Body of pancreas (tissue), 4 donors: ENCODE results near the gene NPHP4. TPM values are rescaled to one million over a fixed set of nuclear protein-coding genes. Genes with fewer than 3 reads are reported as not detected.

ENCODE experiments used
- ATAC-seq: fragments of 150-250 bp; one replicate; pipeline ENCODE4 v1.9.1; 2016
- DNase-seq, 4 donors: peaks; one replicate each; pipeline ENCODE4 v3.0.0-alpha.2; 2019
- H3K27ac ChIP-seq, 4 donors: fragments of 200-600 bp; sonication (generic); 1 replicate in 3 of 4; 2 replicates in 1 of 4; pipeline versions ENCODE4 v1.5.1 to v1.6.1; 2016 to 2019; ENCODE audit warnings: mild to moderate bottlenecking in 1 of 4, mixed read lengths in 1 of 4, moderate library complexity in 1 of 4
- H3K27me3 ChIP-seq, 2 donors: fragments of 200-600 bp; sonication (generic); one replicate each; pipeline ENCODE4 v1.6.0; 2016; ENCODE audit warnings: mild to moderate bottlenecking in 1 of 2
- H3K36me3 ChIP-seq, 2 donors: fragments of 200-600 bp; sonication (generic); replicated peaks in 1 of 2; 2 replicates each; pipeline ENCODE4 v1.5.1; 2016; ENCODE audit warnings: low read depth in 2 of 2; ENCODE audit not compliant: insufficient read depth in 1 of 2
- H3K4me1 ChIP-seq: fragments of 200-600 bp; sonication (generic); one replicate; pipeline ENCODE4 v1.6.0; 2016
- H3K4me3 ChIP-seq, 2 donors: fragments of 200-600 bp; sonication (generic); 1 replicate in 1 of 2; 2 replicates in 1 of 2; pipeline ENCODE4 v1.5.1; 2016 to 2019
- H3K9me3 ChIP-seq, 3 donors: fragments of 200-600 bp; sonication (generic); 1 replicate in 2 of 3; 2 replicates in 1 of 3; pipeline ENCODE4 v1.5.1; 2016
- POLR2A ChIP-seq, 3 donors: fragments of 450-650 bp; IDR thresholded peaks; one replicate each; pipeline ENCODE4 v1.6.1; 2016; ENCODE audit warnings: antibody characterized with exemption in 3 of 3, mild to moderate bottlenecking in 2 of 3
- WGBS, 2 donors: methylation state at CpG; one replicate each; pipeline ENCODE4 v1.1.5; 2017; 5-methylcytosine and 5-hydroxymethylcytosine counted together
- intact Hi-C: fragments of 100-400 bp; cut with DNase I; formaldehyde crosslinking; loops from one replicate; pipeline ENCODE4 v1.15.1; 2023
- total RNA-seq, 2 donors: library from RNA; depleted of rRNA; stranded (reverse); fragments of >200 nt; gene quantifications; one replicate each; pipeline ENCODE4 v1.1.0, GENCODE V29; 2016
- TF ChIP-seq, protein P1 (sequence below), 7 experiments: fragments of 450-650 bp in 4 of 7; fragments of 200-600 bp in 3 of 7; sonication (generic) in 3 of 7; IDR thresholded peaks; one replicate each; pipeline ENCODE4 v1.5.1; 2016 to 2019; ENCODE audit warnings: antibody characterized with exemption in 7 of 7

The NPHP4 gene
- total RNA-seq, 2 donors from 2014 or later, result 10.4 to 48.5 TPM

DNA sequence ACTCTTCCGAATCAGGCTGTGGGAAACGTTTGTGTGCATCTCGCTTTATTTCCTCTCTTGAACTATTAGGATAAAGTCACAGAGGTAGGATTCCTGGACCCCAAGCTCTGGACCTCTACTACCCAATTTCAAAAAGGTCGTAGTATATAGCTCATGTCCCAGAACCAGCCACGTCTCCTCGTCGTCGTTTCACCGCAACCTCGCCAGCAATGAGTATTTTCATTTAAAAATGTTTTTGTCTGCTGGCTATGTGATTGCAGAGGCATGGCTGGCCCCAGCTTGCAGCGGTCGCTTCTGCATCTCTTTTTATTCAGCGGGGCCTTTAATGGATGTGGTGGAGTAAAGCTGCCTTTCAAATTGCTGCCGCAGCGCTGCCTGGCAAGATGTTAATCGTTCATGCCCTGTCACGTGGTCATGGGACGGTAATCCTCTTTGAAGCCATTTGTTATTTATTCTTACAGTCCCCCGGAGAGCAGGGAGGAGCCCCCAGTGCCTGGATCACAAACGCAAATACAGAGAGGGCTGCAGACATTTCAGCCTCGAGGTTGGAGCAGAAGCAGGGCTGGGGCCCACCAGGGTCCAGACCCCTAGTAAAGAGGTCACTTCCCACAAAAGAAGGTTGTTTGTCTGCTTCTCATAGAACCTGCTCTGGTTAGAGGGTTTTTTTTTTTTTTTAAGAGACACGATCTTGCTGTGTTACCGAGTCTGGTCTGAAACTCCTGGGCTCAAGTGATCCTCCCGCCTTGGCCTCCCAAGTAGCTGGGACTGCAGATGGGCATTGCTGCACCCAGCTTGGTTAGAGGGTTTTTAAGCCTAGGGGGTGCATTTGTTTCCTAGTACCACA, 11.6 kb upstream of the NPHP4 start:
- Histone ChIP-seq H3K4me3 (no peak overlapping the region), H3K27ac (no peak overlapping the region), H3K9me3 (no peaks in the 10 kb centered on the region), H3K4me1 (no peaks in the 10 kb centered on the region), H3K36me3 (no peaks in the 10 kb centered on the region), H3K27me3 (peaks cover 0 to 7% of the 10 kb centered on the region in 2 donors)
- DNase-seq (peak in 1 of 4 donors; percentile 2), ATAC-seq (no peak)
- intact Hi-C loops, result no loop called here
- TF ChIP-seq, protein P1, sequence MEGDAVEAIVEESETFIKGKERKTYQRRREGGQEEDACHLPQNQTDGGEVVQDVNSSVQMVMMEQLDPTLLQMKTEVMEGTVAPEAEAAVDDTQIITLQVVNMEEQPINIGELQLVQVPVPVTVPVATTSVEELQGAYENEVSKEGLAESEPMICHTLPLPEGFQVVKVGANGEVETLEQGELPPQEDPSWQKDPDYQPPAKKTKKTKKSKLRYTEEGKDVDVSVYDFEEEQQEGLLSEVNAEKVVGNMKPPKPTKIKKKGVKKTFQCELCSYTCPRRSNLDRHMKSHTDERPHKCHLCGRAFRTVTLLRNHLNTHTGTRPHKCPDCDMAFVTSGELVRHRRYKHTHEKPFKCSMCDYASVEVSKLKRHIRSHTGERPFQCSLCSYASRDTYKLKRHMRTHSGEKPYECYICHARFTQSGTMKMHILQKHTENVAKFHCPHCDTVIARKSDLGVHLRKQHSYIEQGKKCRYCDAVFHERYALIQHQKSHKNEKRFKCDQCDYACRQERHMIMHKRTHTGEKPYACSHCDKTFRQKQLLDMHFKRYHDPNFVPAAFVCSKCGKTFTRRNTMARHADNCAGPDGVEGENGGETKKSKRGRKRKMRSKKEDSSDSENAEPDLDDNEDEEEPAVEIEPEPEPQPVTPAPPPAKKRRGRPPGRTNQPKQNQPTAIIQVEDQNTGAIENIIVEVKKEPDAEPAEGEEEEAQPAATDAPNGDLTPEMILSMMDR (IDR thresholded peaks at IDR 0.05), result no peak
- no peak for TF ChIP-seq POLR2A (IDR thresholded peaks at IDR 0.05)
- 59 to 68% methylated on average over 21 to 24 of the region's 24 CpGs for WGBS, 2 donors

DNA sequence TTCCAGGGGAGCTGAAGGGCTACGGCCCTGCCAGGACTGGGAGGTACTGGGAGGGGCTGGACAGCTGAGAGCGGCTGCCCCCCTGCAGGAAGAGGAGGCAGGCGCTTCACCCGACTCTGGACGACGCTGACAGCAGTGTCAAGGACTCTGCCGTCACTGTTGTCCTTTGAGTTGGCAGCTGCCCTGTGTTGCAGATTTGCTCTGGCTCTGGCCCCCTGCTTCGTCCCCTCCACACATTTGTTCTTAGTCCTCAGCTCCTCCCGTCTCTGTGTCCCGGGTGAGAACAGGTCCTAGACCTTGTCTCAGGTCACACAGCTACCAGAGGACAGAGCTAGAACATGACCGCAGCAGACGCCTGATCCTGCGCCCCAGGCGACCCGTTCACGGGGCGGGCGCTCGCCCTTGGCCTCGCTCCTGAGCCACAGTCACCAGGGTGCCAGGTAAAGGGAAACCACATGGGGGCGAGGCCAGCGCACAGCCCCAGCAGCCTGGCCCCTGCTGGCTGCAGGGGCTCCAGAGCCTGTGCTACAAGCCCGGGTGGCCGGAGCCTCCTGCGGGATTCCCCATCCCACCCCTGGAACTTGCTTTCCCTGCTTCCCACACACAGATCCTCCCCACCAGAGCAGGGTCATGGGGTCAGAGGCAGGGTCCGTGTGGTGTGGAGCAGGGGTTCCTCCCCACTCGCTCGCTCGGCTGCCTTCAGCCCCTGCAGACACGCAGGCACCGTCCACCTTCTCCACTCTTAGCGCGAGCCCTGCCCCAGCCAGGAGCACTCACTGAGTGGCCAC, 10.7 kb upstream of the NPHP4 start:
- DNase-seq (peak in 1 of 4 donors; percentile 2), ATAC-seq (no peak)
- Histone ChIP-seq H3K36me3 (no peaks in the 10 kb centered on the region), H3K27me3 (peaks cover 0 to 7% of the 10 kb centered on the region in 2 donors), H3K4me1 (no peaks in the 10 kb centered on the region), H3K27ac (no peak overlapping the region), H3K9me3 (no peaks in the 10 kb centered on the region), H3K4me3 (no peak overlapping the region)
- 42 to 59% methylated on average over 19 to 33 of the region's 33 CpGs for WGBS, 2 donors
- no peak for TF ChIP-seq POLR2A (IDR thresholded peaks at IDR 0.05)
- TF ChIP-seq, protein P1 (IDR thresholded peaks at IDR 0.05), result no peak
- intact Hi-C loops, result no loop called here

DNA sequence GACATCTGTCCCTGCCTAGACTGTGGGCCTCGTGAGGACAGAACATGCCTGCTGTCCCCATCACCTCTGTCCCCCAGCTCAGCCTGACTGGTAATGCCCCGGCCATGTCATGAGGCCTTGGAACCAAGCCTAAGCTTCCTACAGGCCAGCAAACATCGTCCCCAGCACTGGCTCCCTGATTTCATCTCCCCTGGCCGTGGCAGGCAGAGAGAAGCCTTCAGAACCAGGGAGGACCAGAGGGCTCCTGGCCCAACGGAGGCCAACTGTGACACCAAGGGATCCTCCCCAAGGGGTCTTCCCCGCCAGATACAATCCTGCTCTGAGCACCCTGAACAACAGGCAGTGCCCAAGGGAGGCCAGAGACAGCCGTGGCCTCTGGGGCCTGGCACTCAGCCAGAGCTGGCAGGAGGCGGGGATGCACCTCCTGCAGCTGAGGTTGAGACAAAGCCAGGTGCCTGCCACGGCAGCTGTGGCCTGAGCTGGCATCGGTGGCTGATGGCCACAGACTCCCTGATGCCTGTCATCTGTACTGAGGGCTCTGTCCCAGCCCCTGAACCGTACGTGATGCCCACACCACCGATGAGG, 9.9 kb upstream of the NPHP4 start:
- Histone ChIP-seq H3K27me3 (peaks cover 0 to 7% of the 10 kb centered on the region in 2 donors), H3K27ac (no peak overlapping the region), H3K4me3 (no peak overlapping the region), H3K36me3 (no peaks in the 10 kb centered on the region), H3K4me1 (no peaks in the 10 kb centered on the region), H3K9me3 (no peaks in the 10 kb centered on the region)
- DNase-seq (peak; percentile 39 to 63 (median 54)), ATAC-seq (peak; percentile 43)
- intact Hi-C loops, result no loop called here
- TF ChIP-seq, protein P1 (IDR thresholded peaks at IDR 0.05), result no peak
- TF ChIP-seq POLR2A (IDR thresholded peaks at IDR 0.05), result no peak
- 0 to 34% methylated on average over 1 to 12 of the region's 13 CpGs for WGBS, 2 donors

DNA sequence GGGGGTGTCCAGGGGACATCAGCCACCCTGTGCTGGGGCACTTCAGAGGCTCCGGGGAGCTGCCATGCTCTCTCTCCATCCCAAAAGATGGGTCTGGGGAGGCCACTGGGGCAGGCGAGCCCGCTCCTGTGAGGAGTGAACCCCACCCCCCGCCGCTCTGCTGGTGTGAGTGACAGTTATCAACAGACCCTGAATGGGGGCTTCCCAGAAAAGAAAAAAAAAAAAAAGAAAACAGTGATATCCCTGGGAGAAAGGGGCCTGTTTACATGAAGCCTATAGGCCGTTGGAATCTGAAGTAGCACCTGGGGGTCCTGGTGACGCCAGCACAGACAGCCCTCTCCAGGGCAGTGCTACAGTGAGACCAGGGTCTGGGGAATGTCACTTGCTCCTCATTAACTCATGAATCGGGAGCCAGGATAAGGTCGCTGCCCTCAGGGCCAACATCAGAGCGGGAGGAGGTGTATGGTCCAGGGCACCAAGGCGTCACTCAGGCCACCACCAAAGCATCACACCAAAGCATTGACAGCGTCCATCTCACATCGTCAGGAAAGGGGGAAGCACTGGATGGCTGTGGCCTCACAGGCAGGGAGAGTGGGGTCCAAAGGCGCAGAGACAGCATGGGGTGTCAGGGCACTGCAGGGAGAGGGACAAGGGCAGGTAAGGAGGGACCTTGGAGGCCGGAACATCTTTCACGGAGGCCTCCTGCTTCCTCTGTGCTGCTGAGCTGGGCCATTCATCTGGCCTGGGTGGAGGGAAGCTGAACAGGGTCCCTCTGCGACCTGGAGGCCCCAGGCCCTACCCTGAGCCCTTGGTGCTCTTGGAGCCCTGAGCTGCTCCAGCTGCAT, 8.4 kb upstream of the NPHP4 start:
- intact Hi-C loops, result no loop called here
- 79 to 88% methylated on average over 15 to 17 of the region's 17 CpGs for WGBS, 2 donors
- Histone ChIP-seq H3K36me3 (no peaks in the 10 kb centered on the region), H3K27ac (no peak overlapping the region), H3K9me3 (no peaks in the 10 kb centered on the region), H3K27me3 (peaks cover 0 to 7% of the 10 kb centered on the region in 2 donors), H3K4me3 (no peak overlapping the region), H3K4me1 (no peaks in the 10 kb centered on the region)
- ATAC-seq (no peak), DNase-seq (peak in 1 of 4 donors; percentile 0)
- TF ChIP-seq POLR2A (IDR thresholded peaks at IDR 0.05), result no peak
- TF ChIP-seq, protein P1 (IDR thresholded peaks at IDR 0.05), result no peak
